Endothelial cell of umbilical vein (primary cell): ENCODE results near the gene APBB2. TPM values are rescaled to one million over a fixed set of nuclear protein-coding genes. Genes with fewer than 3 reads are reported as not detected.

Experiments
- BruUV-seq: library from RNA; stranded (reverse); fragments of 400-500 nt; replicated peaks from 2 replicates; lab custom pipeline; 2021; lab: Mats Ljungman, UMichigan
- CTCF ChIA-PET: fragments of 300-600, 350-600 bp; sonication (Branson Sonifier 250); formaldehyde crosslinking; loops from one replicate; lab custom pipeline; 2021; ENCODE audit warnings: antibody characterized with exemption, inconsistent platforms; lab: Charles Lee
- POLR2A ChIA-PET: fragments of 300-600, 350-600 bp; sonication (Branson Sonifier 250); formaldehyde crosslinking; loops from one replicate; lab custom pipeline; 2021; ENCODE audit warnings: antibody characterized with exemption, inconsistent platforms; lab: Charles Lee
- DNase-seq: peaks from one replicate; pipeline ENCODE4 v3.0.0-alpha.2; 2011; ENCODE audit warnings: low read depth, low spot score
- FAIRE-seq: peaks from 2 replicates; lab custom pipeline; 2011; peaks lifted over from hg19 to GRCh38; lab: Jason Lieb, UNC
- H2AFZ ChIP-seq: 2 replicates; pipeline ENCODE4 v1.6.0; 2012; ENCODE audit warnings: low read depth, low read length, control low read depth, inconsistent platforms
- H3K27ac ChIP-seq: 2 replicates; pipeline ENCODE4 v1.5.1; 2011; ENCODE audit warnings: low read depth, mild to moderate bottlenecking, control low read depth, low read length, moderate library complexity; ENCODE audit not compliant: insufficient read depth
- H3K27me3 ChIP-seq, 2 experiments: 2 replicates each; pipeline versions ENCODE4 v1.6.0 to v1.6.1; 2011; ENCODE audit warnings: low read length in 2 of 2, mixed read lengths in 1 of 2; ENCODE audit not compliant: control insufficient read depth in 2 of 2, insufficient read depth in 2 of 2
- H3K36me3 ChIP-seq, 2 experiments: 2 replicates in 1 of 2; 3 replicates in 1 of 2; pipeline ENCODE4 v1.5.1; 2011; ENCODE audit warnings: low read length in 2 of 2, mild to moderate bottlenecking in 1 of 2, moderate library complexity in 1 of 2; ENCODE audit not compliant: control insufficient read depth in 2 of 2, insufficient read depth in 2 of 2; ENCODE audit errors: extremely low read depth in 1 of 2
- H3K4me1 ChIP-seq: 3 replicates; pipeline ENCODE4 v1.5.1; 2011; ENCODE audit warnings: mild to moderate bottlenecking, low read length; ENCODE audit not compliant: control insufficient read depth, insufficient read depth; ENCODE audit errors: extremely low read depth
- H3K4me2 ChIP-seq: 2 replicates; pipeline ENCODE4 v1.6.1; 2011; ENCODE audit warnings: low read length, control low read depth, mixed read lengths; ENCODE audit not compliant: insufficient read depth
- H3K4me3 ChIP-seq, 3 experiments: fragments of 200-600 bp in 1 of 3; sonication (generic), shearing (Covaris generic) in 1 of 3; replicated peaks in 1 of 3; 2 replicates each; pipeline ENCODE4 v1.5.1; 2011 to 2016; ENCODE audit warnings: control low read depth in 3 of 3, low read length in 3 of 3, mild to moderate bottlenecking in 2 of 3, inconsistent platforms in 1 of 3, low read depth in 1 of 3, moderate library complexity in 1 of 3; ENCODE audit not compliant: insufficient read depth in 1 of 3
- H3K79me2 ChIP-seq: 2 replicates; pipeline ENCODE4 v1.6.0; 2012; ENCODE audit warnings: low read length, inconsistent platforms; ENCODE audit not compliant: control insufficient read depth, insufficient read depth
- H3K9ac ChIP-seq: replicated peaks from 2 replicates; pipeline ENCODE3; 2011; ENCODE audit warnings: low read length, control low read depth; ENCODE audit not compliant: insufficient read depth; ENCODE audit errors: extremely low read depth
- H3K9me1 ChIP-seq: replicated peaks from 3 replicates; pipeline ENCODE4 v1.6.0; 2011; ENCODE audit warnings: mild to moderate bottlenecking, low read length; ENCODE audit not compliant: control insufficient read depth, insufficient read depth; ENCODE audit errors: extremely low read depth
- H3K9me3 ChIP-seq: replicated peaks from 2 replicates; pipeline ENCODE4 v1.5.1; 2012; ENCODE audit warnings: low read length, inconsistent platforms; ENCODE audit not compliant: control insufficient read depth, insufficient read depth
- H4K20me1 ChIP-seq: replicated peaks from 2 replicates; pipeline ENCODE3; 2011; ENCODE audit warnings: mild to moderate bottlenecking, low read length; ENCODE audit not compliant: control insufficient read depth, insufficient read depth; ENCODE audit errors: extremely low read depth
- EZH2 ChIP-seq: IDR thresholded peaks from 2 replicates; pipeline ENCODE4 v1.6.1; 2012; ENCODE audit warnings: borderline replicate concordance, low read depth, mild to moderate bottlenecking, moderate library complexity, low read length, inconsistent platforms; ENCODE audit not compliant: severe bottlenecking
- FOS ChIP-seq: IDR thresholded peaks from 2 replicates; pipeline ENCODE4 v1.6.1; 2011; ENCODE audit warnings: mild to moderate bottlenecking, low read length, moderate library complexity, borderline replicate concordance; ENCODE audit not compliant: insufficient read depth
- GATA2 ChIP-seq: IDR thresholded peaks from 2 replicates; pipeline ENCODE4 v1.7.0; 2011; ENCODE audit warnings: low read depth, mild to moderate bottlenecking, moderate library complexity, mixed read lengths, low read length; ENCODE audit not compliant: insufficient read length, insufficient read depth
- JUN ChIP-seq: IDR thresholded peaks from 2 replicates; pipeline ENCODE4 v1.6.1; 2011; ENCODE audit warnings: borderline replicate concordance, low read depth; ENCODE audit not compliant: insufficient read length, insufficient read depth
- MAX ChIP-seq: IDR thresholded peaks from 2 replicates; pipeline ENCODE4 v1.6.1; 2011; ENCODE audit not compliant: insufficient read depth, insufficient read length
- MYC ChIP-seq: IDR thresholded peaks from one replicate; pipeline ENCODE4 v1.6.1; 2011; ENCODE audit warnings: mild to moderate bottlenecking, low read depth, low read length
- POLR2A ChIP-seq: IDR thresholded peaks from 2 replicates; pipeline ENCODE4 v1.6.1; 2012; ENCODE audit warnings: low read depth, mild to moderate bottlenecking, control low read depth, low read length
- POLR2AphosphoS5 ChIP-seq: IDR thresholded peaks from 2 replicates; pipeline ENCODE4 v1.6.1; 2012; ENCODE audit warnings: low read depth, mild to moderate bottlenecking, control low read depth, low read length, moderate library complexity; ENCODE audit not compliant: insufficient read depth
- dilution Hi-C: fragments of 300-500 bp; cut with MboI; formaldehyde crosslinking; loops from one replicate; pipeline ENCODE4 v1.15.0; 2019; ENCODE audit warnings: low sequenced_read_pairs; ENCODE audit not compliant: extremely low pct_ligation_motif_present
- intact Hi-C: fragments of 100-400 bp; cut with micrococcal nuclease; formaldehyde crosslinking; loops from one replicate; pipeline ENCODE4 v1.10.0; 2022
- polyA plus RNA-seq, 4 experiments: library from polyadenylated mRNA; depleted of rRNA in 3 of 4; stranded (reverse) in 3 of 4; unstranded in 1 of 4; fragments of >200 nt; gene quantifications; 2 replicates each; pipeline versions ENCODE4 v1.2.1 to v1.2.3, GENCODE V29; 2011 to 2012; ENCODE audit warnings: missing spikeins in 1 of 4
- total RNA-seq: library from RNA; stranded (reverse); gene quantifications from 2 replicates; pipeline ENCODE4 v1.2.3, GENCODE V29; 2021
- TF ChIP-seq, protein P1 (sequence below), 2 donors: IDR thresholded peaks; 1 replicate in 1 of 2; 2 replicates in 1 of 2; pipeline ENCODE4 v1.5.1; 2011; ENCODE audit warnings: low read length in 2 of 2, mild to moderate bottlenecking in 2 of 2, moderate library complexity in 2 of 2, control low read depth in 1 of 2, inconsistent platforms in 1 of 2, low read depth in 1 of 2; ENCODE audit not compliant: insufficient read depth in 1 of 2; ENCODE audit errors: extremely low read depth in 1 of 2

The APBB2 gene
- total and polyA plus RNA-seq, 2 donors (not counting 3 experiments of a cell fraction or from before 2014, with no cell fraction given): 79.8 to 124 TPM

- H3K4me2 ChIP-seq: no peak overlapping the region
- dilution Hi-C loops (no loop called here), intact Hi-C loops (no loop called here)
- no peaks in the 10 kb centered on the region for H4K20me1 ChIP-seq
- no peak overlapping the region for H3K4me3 ChIP-seq
- DNase-seq (no peak), FAIRE-seq (no peak)
- no peaks in the 10 kb centered on the region for H3K9me1 ChIP-seq
- H3K9me3 ChIP-seq: no peaks in the 10 kb centered on the region
- H3K36me3 ChIP-seq: peaks cover 4 to 12% of the 10 kb centered on the region in 2 experiments
- ChIA-PET CTCF (interaction anchor here (0.6 to 2.0 kb wide), 4 partner anchors 10 to 575 kb away, joined by 3 to 5 read pairs (median 4); no protein-coding TSS in a partner anchor), POLR2A (no interaction called here)
- H3K4me1 ChIP-seq: no peaks in the 10 kb centered on the region
- H3K79me2 ChIP-seq: no peaks in the 10 kb centered on the region
- no peak for TF ChIP-seq POLR2AphosphoS5
- no peak for TF ChIP-seq MAX
- TF ChIP-seq EZH2: no peak
- no peak for TF ChIP-seq FOS
- no peak overlapping the region for H3K27ac ChIP-seq
- BruUV-seq: no TSS peak
- no peaks in the 10 kb centered on the region for H3K27me3 ChIP-seq
- H3K9ac ChIP-seq: no peak overlapping the region
- H2AFZ ChIP-seq: no peak overlapping the region
Measured at GRCh38 chr4:40864531-40864930, 349.8 kb downstream of the APBB2 start.

DNA sequence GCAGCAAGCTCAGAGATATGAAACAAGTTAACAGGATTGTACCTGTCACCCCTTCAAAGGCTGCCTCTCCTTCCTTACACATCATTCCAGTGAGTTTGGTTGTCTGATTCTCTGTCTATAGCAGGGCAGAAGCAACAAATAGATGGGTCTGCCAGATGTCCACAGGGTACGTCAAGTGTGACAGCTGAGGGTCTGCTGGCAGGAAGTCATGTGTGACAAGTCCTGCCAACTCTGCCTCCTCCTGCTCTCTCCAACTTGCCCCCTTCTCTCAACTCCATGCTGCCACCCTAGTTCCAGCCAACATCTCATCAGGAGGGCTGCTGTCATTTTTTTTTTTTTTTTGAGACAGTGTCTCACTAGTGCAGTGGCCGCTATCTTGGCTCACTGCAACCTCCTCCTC lies 355.4 kb downstream of the APBB2 start:
- TF ChIP-seq GATA2: no peak
- TF ChIP-seq, protein P1, sequence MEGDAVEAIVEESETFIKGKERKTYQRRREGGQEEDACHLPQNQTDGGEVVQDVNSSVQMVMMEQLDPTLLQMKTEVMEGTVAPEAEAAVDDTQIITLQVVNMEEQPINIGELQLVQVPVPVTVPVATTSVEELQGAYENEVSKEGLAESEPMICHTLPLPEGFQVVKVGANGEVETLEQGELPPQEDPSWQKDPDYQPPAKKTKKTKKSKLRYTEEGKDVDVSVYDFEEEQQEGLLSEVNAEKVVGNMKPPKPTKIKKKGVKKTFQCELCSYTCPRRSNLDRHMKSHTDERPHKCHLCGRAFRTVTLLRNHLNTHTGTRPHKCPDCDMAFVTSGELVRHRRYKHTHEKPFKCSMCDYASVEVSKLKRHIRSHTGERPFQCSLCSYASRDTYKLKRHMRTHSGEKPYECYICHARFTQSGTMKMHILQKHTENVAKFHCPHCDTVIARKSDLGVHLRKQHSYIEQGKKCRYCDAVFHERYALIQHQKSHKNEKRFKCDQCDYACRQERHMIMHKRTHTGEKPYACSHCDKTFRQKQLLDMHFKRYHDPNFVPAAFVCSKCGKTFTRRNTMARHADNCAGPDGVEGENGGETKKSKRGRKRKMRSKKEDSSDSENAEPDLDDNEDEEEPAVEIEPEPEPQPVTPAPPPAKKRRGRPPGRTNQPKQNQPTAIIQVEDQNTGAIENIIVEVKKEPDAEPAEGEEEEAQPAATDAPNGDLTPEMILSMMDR (IDR thresholded peaks at IDR 0.05; ENCODE audit: extremely low read depth in 1 of 2, insufficient read depth in 1 of 2, low read depth in 1 of 2, low read length in 2 of 2): no peak
- no peak for TF ChIP-seq MYC
- no peak for TF ChIP-seq MAX
- no peak for TF ChIP-seq POLR2AphosphoS5
- TF ChIP-seq EZH2: no peak
- TF ChIP-seq POLR2A: no peak
- no peak for TF ChIP-seq JUN
- no peak for TF ChIP-seq FOS
- Histone ChIP-seq H3K4me2 (no peak overlapping the region), H3K27me3 (no peaks in the 10 kb centered on the region), H3K27ac (no peak overlapping the region), H3K9ac (no peak overlapping the region), H4K20me1 (no peaks in the 10 kb centered on the region), H3K79me2 (no peaks in the 10 kb centered on the region), H3K36me3 (peaks cover 0 to 3% of the 10 kb centered on the region in 2 experiments), H3K9me3 (no peaks in the 10 kb centered on the region), H2AFZ (no peak overlapping the region), H3K4me3 (no peak overlapping the region), H3K9me1 (no peaks in the 10 kb centered on the region), H3K4me1 (no peaks in the 10 kb centered on the region)
- FAIRE-seq (no peak), DNase-seq (no peak)
- intact Hi-C loops: no loop called here
- dilution Hi-C loops: no loop called here
- no TSS peak for BruUV-seq
- ChIA-PET POLR2A (no interaction called here), CTCF (no interaction called here)
